Measurements from ENCODE around the gene TRIM8. TPM values are rescaled to one million over a fixed set of nuclear protein-coding genes. Genes with fewer than 3 reads are reported as not detected.

Gene TRIM8
- total and polyA plus RNA-seq, 2 of the 8 experiments (the other 6 are each of a cell fraction or from before 2014, with no cell fraction given): 24.9 to 38.8 TPM

DNA sequence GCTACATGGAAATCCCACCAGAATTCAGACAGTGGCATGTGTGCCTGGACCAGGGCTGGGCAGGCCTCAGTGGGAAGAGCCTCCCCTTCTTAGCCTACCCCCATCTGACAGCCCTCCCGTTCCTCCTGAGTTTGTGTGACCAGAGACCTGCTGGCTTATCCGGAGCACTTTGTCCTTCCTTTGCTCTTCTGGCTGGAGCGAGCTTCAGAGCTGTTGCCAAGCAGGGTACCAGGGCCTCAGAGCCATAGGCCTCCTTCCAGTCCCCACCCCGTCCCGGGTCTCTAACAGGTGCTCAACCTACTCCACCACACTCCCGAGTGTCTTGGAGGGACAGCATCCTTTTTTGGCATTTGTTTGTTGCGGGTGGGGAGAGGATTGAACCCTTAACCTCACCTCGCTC, 26.5 kb upstream of the TRIM8 start:
- Histone ChIP-seq H3K4me3 (ENCODE audit: extremely low read depth in 1 of 4, insufficient read depth in 2 of 4, low read depth in 3 of 4, low read length in 4 of 4) (no peak overlapping the region), H3K14ac (ENCODE audit: insufficient read length) (no peak overlapping the region), H3K4me2 (ENCODE audit: insufficient read depth in 1 of 2, low read depth in 2 of 2, low read length in 2 of 2) (no peak overlapping the region), H4K5ac (ENCODE audit: insufficient read length, low read depth, low read length) (no peak overlapping the region), H2BK5ac (ENCODE audit: low read depth, low read length) (no peak overlapping the region), H3K4me1 (replicated peaks in 1 of 4; ENCODE audit: control insufficient read depth in 3 of 4, insufficient read depth in 4 of 4, low read length in 3 of 4) (peaks cover 0 to 6% (median 2%) of the 10 kb centered on the region in 4 experiments; a peak in 4 of 7 replicates), H3K27me3 (replicated peaks in 1 of 4; ENCODE audit: control insufficient read depth in 3 of 4, extremely low read depth in 1 of 4, insufficient read depth in 3 of 4, low read length in 3 of 4) (no peaks in the 10 kb centered on the region), H3K79me1 (ENCODE audit: low read depth, low read length) (no peaks in the 10 kb centered on the region; the same call in 1 of the 2 replicates), H3K36me3 (ENCODE audit: control insufficient read depth in 2 of 4, insufficient read depth in 4 of 4, low read length in 3 of 4) (peaks cover 0 to 3% (median 0%) of the 10 kb centered on the region in 4 experiments; a peak in 2 of 8 replicates), H4K8ac (ENCODE audit: extremely low read depth, insufficient read depth, low read length) (no peak overlapping the region), H3K56ac (replicated peaks; ENCODE audit: insufficient read length, low read depth, low read length) (no peak overlapping the region), H2BK20ac (ENCODE audit: low read length) (no peak overlapping the region), H2BK12ac (ENCODE audit: low read depth, low read length) (no peak overlapping the region), H2AFZ (ENCODE audit: low read length) (no peak overlapping the region), H3K9ac (replicated peaks in 1 of 4; ENCODE audit: extremely low read depth in 1 of 4, low read depth in 3 of 4, low read length in 3 of 4) (no peak overlapping the region), H3K9me3 (ENCODE audit: insufficient read depth in 2 of 2, low read depth in 1 of 2, low read length in 1 of 2) (no peaks in the 10 kb centered on the region), H2AK5ac (ENCODE audit: low read depth, low read length) (no peak overlapping the region), H3K18ac (ENCODE audit: extremely low read depth, low read length) (no peak overlapping the region), H2BK15ac (ENCODE audit: low read length) (no peak overlapping the region), H3K27ac (ENCODE audit: low read depth, low read length) (no peak overlapping the region), H4K91ac (replicated peaks; ENCODE audit: insufficient read length, low read length) (no peak overlapping the region), H3K23ac (ENCODE audit: insufficient read length) (no peak overlapping the region), H3K23me2 (ENCODE audit: low read depth, low read length) (0 out of 2 replicates have a peak, but pooled peaks cover 2% of the 10 kb centered on the region), H4K20me1 (replicated peaks in 1 of 2; ENCODE audit: control insufficient read depth in 1 of 2, insufficient read depth in 2 of 2, low read length in 2 of 2) (no peaks in the 10 kb centered on the region), H3K79me2 (ENCODE audit: control insufficient read depth in 1 of 2, insufficient read depth in 2 of 2, low read length in 2 of 2) (no peaks in the 10 kb centered on the region), H2BK120ac (replicated peaks; ENCODE audit: low read depth, low read length) (no peak overlapping the region), H3K4ac (replicated peaks; ENCODE audit: insufficient read length, low read depth, low read length) (no peak overlapping the region)
- ChIA-PET POLR2A (ENCODE audit: partially characterized antibody) (interaction anchor here (0.9 to 3.4 kb wide), 2 partner anchors 11 to 27 kb away, joined by 3 to 21 read pairs; no protein-coding TSS in a partner anchor), CTCF (ENCODE audit: partially characterized antibody) (interaction anchor here (1.3 to 8.9 kb wide), 6 partner anchors 10 to 52 kb away, joined by 7 to 160 read pairs (median 14); no protein-coding TSS in a partner anchor)
- FAIRE-seq: no peak
- 92% methylated on average over 8 of the region's 8 CpGs; no CpG with 5 or more reads in 1 of the 2 experiments for WGBS, 2 experiments (ENCODE audit: extremely low coverage in 1 of 2, insufficient coverage in 1 of 2, insufficient read length in 1 of 2, insufficient replicate concordance in 2 of 2, low coverage in 1 of 2, low lambda C conversion rate in 2 of 2, missing lambda C conversion rate in 1 of 2)
- no peak for DNase-seq (ENCODE audit: low read depth in 1 of 2, low spot score in 2 of 2)
- no peak for TF ChIP-seq CBX5 (IDR thresholded peaks at IDR 0.05; ENCODE audit: low read depth, low read length)
- no peak for TF ChIP-seq BRCA1 (IDR thresholded peaks at IDR 0.05; ENCODE audit: low read depth, low read length)
- TF ChIP-seq BCL11A (IDR thresholded peaks at IDR 0.05; ENCODE audit: low read depth in 2 of 2, low read length in 2 of 2): no peak
- no peak for TF ChIP-seq HDAC2 (IDR thresholded peaks at IDR 0.05; ENCODE audit: borderline replicate concordance in 1 of 2, low read depth in 2 of 2, low read length in 2 of 2)
- no peak for TF ChIP-seq KDM5A (IDR thresholded peaks at IDR 0.05; ENCODE audit: low read length)
- no peak for TF ChIP-seq BACH1 (IDR thresholded peaks at IDR 0.05; ENCODE audit: low read length)
- TF ChIP-seq JUN (IDR thresholded peaks at IDR 0.05; ENCODE audit: low read depth, low read length): no peak
- TF ChIP-seq RBBP5 (IDR thresholded peaks at IDR 0.05; ENCODE audit: borderline replicate concordance, low read depth, low read length): no peak
- no peak for TF ChIP-seq RFX5 (IDR thresholded peaks at IDR 0.05; ENCODE audit: borderline replicate concordance, low read depth, low read length)
- no peak for TF ChIP-seq SAP30 (IDR thresholded peaks at IDR 0.05; ENCODE audit: insufficient read depth, insufficient replicate concordance, low read length)
- TF ChIP-seq HDAC6 (IDR thresholded peaks at IDR 0.05; ENCODE audit: low read depth, low read length): no peak
- TF ChIP-seq, protein P1, sequence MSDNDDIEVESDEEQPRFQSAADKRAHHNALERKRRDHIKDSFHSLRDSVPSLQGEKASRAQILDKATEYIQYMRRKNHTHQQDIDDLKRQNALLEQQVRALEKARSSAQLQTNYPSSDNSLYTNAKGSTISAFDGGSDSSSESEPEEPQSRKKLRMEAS (IDR thresholded peaks at IDR 0.05): no peak
- TF ChIP-seq CHD2 (IDR thresholded peaks at IDR 0.05; ENCODE audit: low read length): no peak
- no peak for TF ChIP-seq EP300 (IDR thresholded peaks at IDR 0.05; ENCODE audit: borderline replicate concordance in 1 of 2, low read depth in 2 of 2, low read length in 2 of 2)
